ENCODE results near the gene CASKIN2.

CASKIN2 gene

GRCh38 chr17:75515496-75516254 is at the start of gene CASKIN2:
Gene CASKIN2 (minus strand): TSS chr17:75515537. CDS start chr17:75513804, 1,733 bp downstream.
- peak; percentile 99 for FAIRE-seq
- peak; percentile 100 for DNase-seq (ENCODE audit: low spot score)

- DNase-seq (ENCODE audit: low spot score) (peak; percentile 69), FAIRE-seq (no peak)
Measured at GRCh38 chr17:75565066-75565465, 49.7 kb upstream of the CASKIN2 start.

- DNase-seq (ENCODE audit: low spot score), result no peak
- FAIRE-seq, result peak; percentile 59
Measured at GRCh38 chr17:75564195-75564594, 48.9 kb upstream of the CASKIN2 start.

- FAIRE-seq, result no peak
- DNase-seq (ENCODE audit: low spot score), result no peak
Measured at GRCh38 chr17:75563063-75563758, 47.9 kb upstream of the CASKIN2 start.

GRCh38 chr17:75561927-75562603 is 46.7 kb upstream of the CASKIN2 start:
- DNase-seq (ENCODE audit: low spot score) (no peak), FAIRE-seq (peak; percentile 17)

- DNase-seq (ENCODE audit: low spot score), result no peak
- FAIRE-seq, result no peak
Measured at GRCh38 chr17:75559958-75560533, 44.7 kb upstream of the CASKIN2 start.

GRCh38 chr17:75558666-75559530 is 43.6 kb upstream of the CASKIN2 start:
- FAIRE-seq, result peak; percentile 48
- DNase-seq (ENCODE audit: low spot score), result no peak

GRCh38 chr17:75557852-75558665 is 42.7 kb upstream of the CASKIN2 start:
- no peak for DNase-seq (ENCODE audit: low spot score)
- no peak for FAIRE-seq

GRCh38 chr17:75557075-75557851 is 41.9 kb upstream of the CASKIN2 start:
- DNase-seq (ENCODE audit: low spot score) (no peak), FAIRE-seq (no peak)

- FAIRE-seq (no peak), DNase-seq (ENCODE audit: low spot score) (no peak)
Measured at GRCh38 chr17:75555679-75556153, 40.4 kb upstream of the CASKIN2 start.

GRCh38 chr17:75553295-75554110 is 38.2 kb upstream of the CASKIN2 start:
- DNase-seq (ENCODE audit: low spot score) (no peak), FAIRE-seq (no peak)

- DNase-seq (ENCODE audit: low spot score) (no peak), FAIRE-seq (no peak)
Measured at GRCh38 chr17:75552425-75553294, 37.3 kb upstream of the CASKIN2 start.

- DNase-seq (ENCODE audit: low spot score) (no peak), FAIRE-seq (no peak)
Measured at GRCh38 chr17:75551266-75551665, 35.9 kb upstream of the CASKIN2 start.

- no peak for FAIRE-seq
- no peak for DNase-seq (ENCODE audit: low spot score)
Measured at GRCh38 chr17:75550139-75550465, 34.8 kb upstream of the CASKIN2 start.

GRCh38 chr17:75549246-75550138 is 34.2 kb upstream of the CASKIN2 start:
- no peak for FAIRE-seq

GRCh38 chr17:75548813-75549212 is 33.5 kb upstream of the CASKIN2 start:
- DNase-seq (ENCODE audit: low spot score), result no peak
- FAIRE-seq, result peak; percentile 91

More at GRCh38 chr17:75549246-75550138, 34.2 kb upstream of the CASKIN2 start:
- DNase-seq (ENCODE audit: low spot score), result no peak
